Neural cell (in vitro differentiated cells): Measurements from ENCODE around the gene MED13. TPM values are rescaled to one million over a fixed set of nuclear protein-coding genes. Genes with fewer than 3 reads are reported as not detected.

Experiments used
- H2AFZ ChIP-seq: fragments of 200-600, 300-800 bp; sonication (generic), shearing (Covaris generic); 2 replicates; pipeline ENCODE4 v1.6.0; 2014; ENCODE audit warnings: low read depth, mild to moderate bottlenecking, antibody characterized with exemption, low read length, moderate library complexity
- H3F3A ChIP-seq: fragments of 200-600 bp; shearing (Covaris generic); 2 replicates; pipeline ENCODE4 v1.6.1; 2016; ENCODE audit warnings: mild to moderate bottlenecking, moderate library complexity, mixed read lengths, antibody characterized with exemption, low read length; ENCODE audit not compliant: insufficient read depth, poor library complexity, severe bottlenecking
- H3K27ac ChIP-seq: fragments of 200-600, 300-800 bp; sonication (generic), shearing (Covaris generic); 2 replicates; pipeline ENCODE4 v1.5.1; 2014; ENCODE audit warnings: mild to moderate bottlenecking, low read length, moderate library complexity
- H3K27me3 ChIP-seq: fragments of 300-800, 200-600 bp; sonication (generic), shearing (Covaris generic); 2 replicates; pipeline ENCODE4 v1.6.0; 2014; ENCODE audit warnings: mild to moderate bottlenecking, low read depth, low read length, moderate library complexity; ENCODE audit not compliant: insufficient read depth
- H3K36me3 ChIP-seq: fragments of 300-800, 200-600 bp; sonication (generic), shearing (Covaris generic); 2 replicates; pipeline ENCODE4 v1.5.1; 2014; ENCODE audit warnings: mild to moderate bottlenecking, antibody characterized with exemption, low read length, moderate library complexity; ENCODE audit not compliant: insufficient read depth
- H3K4me2 ChIP-seq: fragments of 300-800, 200-600 bp; sonication (generic), shearing (Covaris generic); 2 replicates; pipeline ENCODE4 v1.6.0; 2014; ENCODE audit warnings: mild to moderate bottlenecking, low read length
- H3K4me3 ChIP-seq: fragments of 300-800, 200-600 bp; sonication (generic), shearing (Covaris generic); 2 replicates; pipeline ENCODE4 v1.5.1; 2014; ENCODE audit warnings: mild to moderate bottlenecking, low read length, moderate library complexity
- H3K79me2 ChIP-seq: fragments of 200-600 bp; shearing (Covaris generic); replicated peaks from 2 replicates; pipeline ENCODE4 v1.6.0; 2014; ENCODE audit warnings: mild to moderate bottlenecking, low read length, moderate library complexity; ENCODE audit not compliant: insufficient read depth
- H3K9ac ChIP-seq: fragments of 300-800, 200-600 bp; sonication (generic), shearing (Covaris generic); 2 replicates; pipeline ENCODE4 v1.6.1; 2016; ENCODE audit warnings: mild to moderate bottlenecking, low read length, mixed read lengths
- H3K9me2 ChIP-seq: fragments of 200-600 bp; shearing (Covaris generic); 2 replicates; pipeline ENCODE4 v1.6.1; 2016; ENCODE audit warnings: mild to moderate bottlenecking, low read length, mixed read lengths; ENCODE audit not compliant: insufficient read depth
- H3K9me3 ChIP-seq: fragments of 200-600, 300-800 bp; sonication (generic), shearing (Covaris generic); 2 replicates; pipeline ENCODE4 v1.6.1; 2016; ENCODE audit warnings: mild to moderate bottlenecking, mixed run types, low read length, moderate library complexity, mixed read lengths
- H4K20me1 ChIP-seq: fragments of 200-600 bp; shearing (Covaris generic); 2 replicates; pipeline ENCODE4 v1.6.1; 2016; ENCODE audit warnings: mild to moderate bottlenecking, mixed run types; ENCODE audit not compliant: insufficient read depth
- EP300 ChIP-seq: fragments of 450-650 bp; conservative IDR thresholded peaks from 2 replicates; pipeline ENCODE4 v1.6.1; 2014; ENCODE audit warnings: antibody characterized with exemption, mild to moderate bottlenecking, moderate library complexity; ENCODE audit not compliant: poor library complexity, severe bottlenecking
- EZH2 ChIP-seq: fragments of 200-600, 300-800 bp; shearing (Covaris generic), sonication (generic); IDR thresholded peaks from 2 replicates; pipeline ENCODE4 v1.6.1; 2014; ENCODE audit warnings: antibody characterized with exemption, low read length, borderline replicate concordance, mild to moderate bottlenecking; ENCODE audit not compliant: insufficient read depth, poor library complexity, severe bottlenecking
- MXI1 ChIP-seq: fragments of 450-650 bp; conservative IDR thresholded peaks from 2 replicates; pipeline ENCODE4 v1.6.1; 2014; ENCODE audit warnings: antibody characterized with exemption, mild to moderate bottlenecking; ENCODE audit not compliant: poor library complexity, severe bottlenecking
- POLR2AphosphoS5 ChIP-seq: IDR thresholded peaks from 2 replicates; pipeline ENCODE4 v1.6.1; 2012
- RAD21 ChIP-seq: fragments of 450-650 bp; conservative IDR thresholded peaks from 2 replicates; pipeline ENCODE4 v1.6.1; 2014; ENCODE audit warnings: antibody characterized with exemption, mild to moderate bottlenecking, moderate library complexity
- SMC3 ChIP-seq: fragments of 450-650 bp; conservative IDR thresholded peaks from 2 replicates; pipeline ENCODE4 v1.6.1; 2014; ENCODE audit warnings: antibody characterized with exemption, mild to moderate bottlenecking, moderate library complexity; ENCODE audit not compliant: poor library complexity
- TAF1 ChIP-seq: IDR thresholded peaks from 2 replicates; pipeline ENCODE4 v1.6.1; 2012; ENCODE audit warnings: low read depth
- polyA plus RNA-seq: library from polyadenylated mRNA; depleted of rRNA; stranded (reverse); fragments of >200 nt; gene quantifications from 2 replicates; pipeline ENCODE4 v1.2.3, GENCODE V29; 2014
- TF ChIP-seq, protein P1 (sequence below): IDR thresholded peaks from 2 replicates; pipeline ENCODE4 v1.6.1; 2012; ENCODE audit warnings: borderline replicate concordance
- TF ChIP-seq, protein P2 (sequence below): fragments of 450-650 bp; IDR thresholded peaks from 2 replicates; pipeline ENCODE4 v1.5.1; 2014; ENCODE audit warnings: antibody characterized with exemption, mild to moderate bottlenecking, moderate library complexity; ENCODE audit not compliant: poor library complexity, severe bottlenecking

The MED13 gene
- polyA plus RNA-seq, 1 donor from 2014 or later = 22.6 TPM

DNA sequence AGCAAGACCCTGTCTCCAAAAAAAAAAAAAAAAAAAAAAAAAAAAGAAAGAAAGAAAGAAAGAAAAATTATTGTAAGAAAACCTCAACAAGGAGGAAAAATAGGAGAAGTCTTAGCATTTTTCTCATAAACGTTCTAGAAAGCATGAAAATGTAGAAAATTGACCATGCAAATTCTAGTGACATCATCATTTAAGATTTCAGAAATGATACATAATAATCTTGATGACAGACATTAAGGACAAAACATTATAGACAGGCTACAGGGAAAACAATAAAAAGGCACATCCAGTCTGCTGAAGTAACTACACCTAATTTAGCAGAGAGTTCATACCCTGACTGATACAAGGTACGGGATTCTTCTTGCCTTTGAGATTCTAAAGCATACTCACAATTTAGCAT lies 21.9 kb downstream of the MED13 start:
- no peak overlapping the region for H3K27ac ChIP-seq
- H3K4me3 ChIP-seq = no peak overlapping the region
- peaks cover 37% of the 10 kb centered on the region for H3K79me2 ChIP-seq
- no peaks in the 10 kb centered on the region for H4K20me1 ChIP-seq
- H3K27me3 ChIP-seq = no peaks in the 10 kb centered on the region
- TF ChIP-seq POLR2AphosphoS5 (no peak), MXI1 (no peak), RAD21 (no peak), EZH2 (no peak), TAF1 (no peak), EP300 (no peak), SMC3 (no peak)
- TF ChIP-seq, protein P1, sequence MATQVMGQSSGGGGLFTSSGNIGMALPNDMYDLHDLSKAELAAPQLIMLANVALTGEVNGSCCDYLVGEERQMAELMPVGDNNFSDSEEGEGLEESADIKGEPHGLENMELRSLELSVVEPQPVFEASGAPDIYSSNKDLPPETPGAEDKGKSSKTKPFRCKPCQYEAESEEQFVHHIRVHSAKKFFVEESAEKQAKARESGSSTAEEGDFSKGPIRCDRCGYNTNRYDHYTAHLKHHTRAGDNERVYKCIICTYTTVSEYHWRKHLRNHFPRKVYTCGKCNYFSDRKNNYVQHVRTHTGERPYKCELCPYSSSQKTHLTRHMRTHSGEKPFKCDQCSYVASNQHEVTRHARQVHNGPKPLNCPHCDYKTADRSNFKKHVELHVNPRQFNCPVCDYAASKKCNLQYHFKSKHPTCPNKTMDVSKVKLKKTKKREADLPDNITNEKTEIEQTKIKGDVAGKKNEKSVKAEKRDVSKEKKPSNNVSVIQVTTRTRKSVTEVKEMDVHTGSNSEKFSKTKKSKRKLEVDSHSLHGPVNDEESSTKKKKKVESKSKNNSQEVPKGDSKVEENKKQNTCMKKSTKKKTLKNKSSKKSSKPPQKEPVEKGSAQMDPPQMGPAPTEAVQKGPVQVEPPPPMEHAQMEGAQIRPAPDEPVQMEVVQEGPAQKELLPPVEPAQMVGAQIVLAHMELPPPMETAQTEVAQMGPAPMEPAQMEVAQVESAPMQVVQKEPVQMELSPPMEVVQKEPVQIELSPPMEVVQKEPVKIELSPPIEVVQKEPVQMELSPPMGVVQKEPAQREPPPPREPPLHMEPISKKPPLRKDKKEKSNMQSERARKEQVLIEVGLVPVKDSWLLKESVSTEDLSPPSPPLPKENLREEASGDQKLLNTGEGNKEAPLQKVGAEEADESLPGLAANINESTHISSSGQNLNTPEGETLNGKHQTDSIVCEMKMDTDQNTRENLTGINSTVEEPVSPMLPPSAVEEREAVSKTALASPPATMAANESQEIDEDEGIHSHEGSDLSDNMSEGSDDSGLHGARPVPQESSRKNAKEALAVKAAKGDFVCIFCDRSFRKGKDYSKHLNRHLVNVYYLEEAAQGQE = no peak
- TF ChIP-seq, protein P2, sequence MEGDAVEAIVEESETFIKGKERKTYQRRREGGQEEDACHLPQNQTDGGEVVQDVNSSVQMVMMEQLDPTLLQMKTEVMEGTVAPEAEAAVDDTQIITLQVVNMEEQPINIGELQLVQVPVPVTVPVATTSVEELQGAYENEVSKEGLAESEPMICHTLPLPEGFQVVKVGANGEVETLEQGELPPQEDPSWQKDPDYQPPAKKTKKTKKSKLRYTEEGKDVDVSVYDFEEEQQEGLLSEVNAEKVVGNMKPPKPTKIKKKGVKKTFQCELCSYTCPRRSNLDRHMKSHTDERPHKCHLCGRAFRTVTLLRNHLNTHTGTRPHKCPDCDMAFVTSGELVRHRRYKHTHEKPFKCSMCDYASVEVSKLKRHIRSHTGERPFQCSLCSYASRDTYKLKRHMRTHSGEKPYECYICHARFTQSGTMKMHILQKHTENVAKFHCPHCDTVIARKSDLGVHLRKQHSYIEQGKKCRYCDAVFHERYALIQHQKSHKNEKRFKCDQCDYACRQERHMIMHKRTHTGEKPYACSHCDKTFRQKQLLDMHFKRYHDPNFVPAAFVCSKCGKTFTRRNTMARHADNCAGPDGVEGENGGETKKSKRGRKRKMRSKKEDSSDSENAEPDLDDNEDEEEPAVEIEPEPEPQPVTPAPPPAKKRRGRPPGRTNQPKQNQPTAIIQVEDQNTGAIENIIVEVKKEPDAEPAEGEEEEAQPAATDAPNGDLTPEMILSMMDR = no peak
- H3K9me3 ChIP-seq = no peaks in the 10 kb centered on the region
- H3K36me3 ChIP-seq = no peaks in the 10 kb centered on the region
- no peak overlapping the region for H2AFZ ChIP-seq
- H3F3A ChIP-seq = no peaks in the 10 kb centered on the region
- H3K9ac ChIP-seq = no peak overlapping the region
- H3K9me2 ChIP-seq = no peaks in the 10 kb centered on the region
- no peak overlapping the region for H3K4me2 ChIP-seq

DNA sequence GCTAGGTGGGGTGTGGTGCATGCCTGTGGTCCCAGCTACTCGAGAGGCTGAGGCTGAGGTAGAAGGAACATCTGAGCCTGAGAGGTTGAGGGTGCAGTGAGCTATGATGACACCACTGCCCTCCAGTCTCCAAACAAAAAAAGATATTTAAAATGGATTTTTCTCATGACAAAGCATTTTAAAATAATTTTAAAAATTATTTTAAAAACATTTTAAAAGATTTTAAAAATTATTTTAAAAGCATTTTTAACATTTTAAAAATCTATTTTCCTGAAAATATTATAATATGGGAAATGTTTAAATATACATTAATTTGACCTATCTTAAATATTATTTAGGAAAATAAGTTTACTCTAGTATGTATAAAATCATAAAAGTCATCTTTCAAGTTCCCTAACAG lies 26.8 kb downstream of the MED13 start:
- Histone ChIP-seq H3K27ac (no peak overlapping the region), H3K27me3 (no peaks in the 10 kb centered on the region), H3K36me3 (no peaks in the 10 kb centered on the region), H3K4me2 (no peak overlapping the region), H3F3A (no peaks in the 10 kb centered on the region), H3K4me3 (no peak overlapping the region), H3K79me2 (peaks cover 31% of the 10 kb centered on the region), H3K9ac (no peak overlapping the region), H3K9me3 (no peaks in the 10 kb centered on the region), H2AFZ (no peak overlapping the region), H3K9me2 (no peaks in the 10 kb centered on the region), H4K20me1 (no peaks in the 10 kb centered on the region)
- TF ChIP-seq TAF1 = no peak
- TF ChIP-seq RAD21 = no peak
- TF ChIP-seq, protein P2 = no peak
- no peak for TF ChIP-seq POLR2AphosphoS5
- no peak for TF ChIP-seq EZH2
- TF ChIP-seq MXI1 = no peak
- TF ChIP-seq, protein P1 = no peak
- no peak for TF ChIP-seq EP300
- TF ChIP-seq SMC3 = no peak
